ENCODE data around the gene SHMT2. TPM values are rescaled to one million over a fixed set of nuclear protein-coding genes. Genes with fewer than 3 reads are reported as not detected.
"Not testable (repeated sequence)": the region's sequence is repeated elsewhere in the genome, so short reads cannot be mapped to it uniquely, and the experiment has no call there.

Gene SHMT2
- total RNA-seq, 1 experiment from 2014 or later = 421 TPM

DNA sequence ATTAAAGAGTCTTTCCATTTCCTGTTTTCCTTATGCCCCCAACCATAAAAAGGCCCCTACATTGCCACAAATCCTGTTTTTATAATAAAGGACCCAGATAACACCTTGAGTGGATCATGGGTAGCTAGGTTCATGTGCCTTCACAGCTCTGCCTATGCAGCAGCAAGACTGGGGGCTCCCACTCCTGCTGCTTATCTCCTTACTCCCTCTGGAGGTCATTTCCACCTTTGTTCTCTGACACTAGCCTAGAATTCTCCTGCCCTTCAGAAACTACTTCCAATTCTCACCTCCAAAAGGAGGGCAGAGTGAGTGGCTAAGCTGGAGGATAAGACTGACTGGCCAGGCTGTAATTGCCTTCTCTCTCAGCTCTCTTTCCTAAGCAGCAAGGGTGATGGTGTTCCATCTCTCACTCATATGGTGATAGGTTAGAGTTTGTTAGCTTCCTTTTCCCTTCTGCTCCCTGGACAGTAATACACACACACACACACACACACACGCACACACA is 41.5 kb downstream of the SHMT2 start:
- Mint-ChIP-seq H3K4me1 (ENCODE audit: insufficient read depth, unreplicated experiment) (no peaks in the 10 kb centered on the region), H3K36me3 (ENCODE audit: insufficient read depth, unreplicated experiment) (peaks cover 90% of the 10 kb centered on the region), H3K4me3 (ENCODE audit: unreplicated experiment) (no peak overlapping the region), H3K27ac (ENCODE audit: low read depth, unreplicated experiment) (no peak overlapping the region), H3K27me3 (ENCODE audit: insufficient read depth, unreplicated experiment) (no peaks in the 10 kb centered on the region), H3K9me3 (ENCODE audit: unreplicated experiment) (no peaks in the 10 kb centered on the region)
- TF ChIP-seq, protein P1, sequence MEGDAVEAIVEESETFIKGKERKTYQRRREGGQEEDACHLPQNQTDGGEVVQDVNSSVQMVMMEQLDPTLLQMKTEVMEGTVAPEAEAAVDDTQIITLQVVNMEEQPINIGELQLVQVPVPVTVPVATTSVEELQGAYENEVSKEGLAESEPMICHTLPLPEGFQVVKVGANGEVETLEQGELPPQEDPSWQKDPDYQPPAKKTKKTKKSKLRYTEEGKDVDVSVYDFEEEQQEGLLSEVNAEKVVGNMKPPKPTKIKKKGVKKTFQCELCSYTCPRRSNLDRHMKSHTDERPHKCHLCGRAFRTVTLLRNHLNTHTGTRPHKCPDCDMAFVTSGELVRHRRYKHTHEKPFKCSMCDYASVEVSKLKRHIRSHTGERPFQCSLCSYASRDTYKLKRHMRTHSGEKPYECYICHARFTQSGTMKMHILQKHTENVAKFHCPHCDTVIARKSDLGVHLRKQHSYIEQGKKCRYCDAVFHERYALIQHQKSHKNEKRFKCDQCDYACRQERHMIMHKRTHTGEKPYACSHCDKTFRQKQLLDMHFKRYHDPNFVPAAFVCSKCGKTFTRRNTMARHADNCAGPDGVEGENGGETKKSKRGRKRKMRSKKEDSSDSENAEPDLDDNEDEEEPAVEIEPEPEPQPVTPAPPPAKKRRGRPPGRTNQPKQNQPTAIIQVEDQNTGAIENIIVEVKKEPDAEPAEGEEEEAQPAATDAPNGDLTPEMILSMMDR (IDR thresholded peaks at IDR 0.05; ENCODE audit: unreplicated experiment) = no peak
- BruUV-seq (replicated peaks) = no TSS peak
- ChIA-PET CTCF (interaction anchor here (0.5 to 2.0 kb wide), 6 partner anchors 11 to 185 kb away, joined by 3 to 12 read pairs (median 4); partner anchors contain the start of gene INHBE), POLR2A (interaction anchor here (0.6 kb wide), 2 partner anchors 19 to 112 kb away, joined by 3 read pairs; no protein-coding TSS in a partner anchor)
- intact Hi-C loops (cut with micrococcal nuclease) = no loop called here
- DNase-seq (ENCODE audit: unreplicated experiment) = no peak

DNA sequence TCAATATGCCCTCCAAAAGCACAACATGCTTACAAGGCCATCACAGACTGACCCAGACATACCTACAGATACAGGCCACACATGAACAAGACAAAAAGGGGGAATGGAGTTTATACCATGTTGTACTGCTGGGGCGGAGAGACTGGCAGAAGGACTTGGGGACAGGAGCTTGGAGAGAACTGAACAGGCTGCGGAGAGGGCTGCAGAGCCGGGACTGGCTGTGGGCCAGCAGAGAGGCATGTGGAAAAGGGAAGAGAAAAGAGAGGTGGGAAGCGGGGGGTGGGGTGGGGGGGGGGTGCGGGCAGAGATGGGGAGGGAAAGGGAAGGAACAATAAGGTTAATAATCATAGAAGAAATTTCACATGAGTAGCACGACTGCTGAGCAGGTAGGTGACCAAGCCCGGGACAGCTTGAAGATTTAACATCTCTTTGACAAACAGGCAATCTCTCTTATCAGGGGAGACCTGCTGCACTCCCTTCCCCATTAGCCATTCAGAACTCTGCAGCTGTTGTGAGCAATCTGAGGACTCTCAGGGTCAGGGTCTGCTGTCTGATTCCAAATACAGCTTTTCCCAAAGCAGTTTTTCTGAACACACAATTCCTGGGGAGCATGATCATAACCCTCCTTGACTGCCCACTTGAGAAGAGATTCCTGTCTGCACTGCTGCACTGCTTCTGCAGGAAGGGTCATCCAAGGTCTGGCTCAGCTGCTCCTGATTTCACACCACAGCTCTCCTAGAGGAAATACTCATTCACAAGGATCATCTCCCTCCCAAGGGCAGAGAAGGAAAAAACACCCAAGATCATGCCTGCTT is 43.0 kb downstream of the SHMT2 start:
- Mint-ChIP-seq H3K36me3 (ENCODE audit: insufficient read depth, unreplicated experiment) (peaks cover 90% of the 10 kb centered on the region), H3K9me3 (ENCODE audit: unreplicated experiment) (no peaks in the 10 kb centered on the region), H3K27ac (ENCODE audit: low read depth, unreplicated experiment) (no peak overlapping the region), H3K4me1 (ENCODE audit: insufficient read depth, unreplicated experiment) (no peaks in the 10 kb centered on the region), H3K4me3 (ENCODE audit: unreplicated experiment) (no peak overlapping the region), H3K27me3 (ENCODE audit: insufficient read depth, unreplicated experiment) (no peaks in the 10 kb centered on the region)
- no TSS peak for BruUV-seq (replicated peaks)
- intact Hi-C loops (cut with micrococcal nuclease) = no loop called here
- ChIA-PET POLR2A (interaction anchor here (0.7 kb wide), 1 partner anchor 194 kb away, joined by 3 read pairs; the partner anchor contains the start of gene NEMP1), CTCF (interaction anchor here (0.8 to 2.7 kb wide), 3 partner anchors 8 to 181 kb away, joined by 3 to 14 read pairs (median 4); no protein-coding TSS in a partner anchor)
- TF ChIP-seq, protein P1 (IDR thresholded peaks at IDR 0.05; ENCODE audit: unreplicated experiment) = no peak
- no peak for DNase-seq (ENCODE audit: unreplicated experiment)

- DNase-seq (ENCODE audit: unreplicated experiment) = no peak
- intact Hi-C loops (cut with micrococcal nuclease) = no loop called here
- no TSS peak for BruUV-seq (replicated peaks)
- peaks cover 90% of the 10 kb centered on the region for H3K36me3 Mint-ChIP-seq (ENCODE audit: insufficient read depth, unreplicated experiment)
- ChIA-PET POLR2A (interaction anchor here (0.7 kb wide), 1 partner anchor 195 kb away, joined by 3 read pairs; the partner anchor contains the start of gene NEMP1), CTCF (interaction anchor here (0.7 to 2.7 kb wide), 3 partner anchors 9 to 34 kb away, joined by 3 to 14 read pairs (median 3); no protein-coding TSS in a partner anchor)
- TF ChIP-seq, protein P1 (IDR thresholded peaks at IDR 0.05; ENCODE audit: unreplicated experiment) = no peak
- H3K4me3 Mint-ChIP-seq (ENCODE audit: unreplicated experiment) = no peak overlapping the region
- H3K9me3 Mint-ChIP-seq (ENCODE audit: unreplicated experiment) = no peaks in the 10 kb centered on the region
- H3K27me3 Mint-ChIP-seq (ENCODE audit: insufficient read depth, unreplicated experiment) = no peaks in the 10 kb centered on the region
- H3K4me1 Mint-ChIP-seq (ENCODE audit: insufficient read depth, unreplicated experiment) = no peaks in the 10 kb centered on the region
- no peak overlapping the region for H3K27ac Mint-ChIP-seq (ENCODE audit: low read depth, unreplicated experiment)
These were observed 44.0 kb downstream of the SHMT2 start for GRCh38 chr12:57273516-57273915.

DNA sequence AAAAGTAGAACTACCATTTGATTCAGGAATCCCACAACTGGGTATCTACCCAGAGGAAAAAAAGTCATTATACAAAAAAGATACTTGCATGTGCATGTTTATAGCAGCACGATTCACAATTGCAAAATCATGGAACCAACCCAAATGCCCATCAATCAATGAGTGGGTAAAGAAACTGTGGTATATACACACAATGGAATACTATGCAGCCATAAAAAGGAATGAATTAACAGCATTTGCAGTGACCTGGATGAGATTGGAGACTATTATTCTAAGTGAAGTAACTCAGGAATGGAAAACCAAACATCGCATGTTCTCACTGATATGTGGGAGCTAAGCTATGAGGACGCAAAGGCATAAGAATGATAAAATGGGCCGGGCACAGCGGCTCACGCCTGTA is 46.7 kb downstream of the SHMT2 start:
- H3K27me3 Mint-ChIP-seq (ENCODE audit: insufficient read depth, unreplicated experiment); BruUV-seq (replicated peaks); DNase-seq (ENCODE audit: unreplicated experiment); H3K9me3 Mint-ChIP-seq (ENCODE audit: unreplicated experiment); intact Hi-C loops (cut with micrococcal nuclease); H3K27ac Mint-ChIP-seq (ENCODE audit: low read depth, unreplicated experiment); POLR2A ChIA-PET; H3K4me3 Mint-ChIP-seq (ENCODE audit: unreplicated experiment): not testable (repeated sequence)
- Mint-ChIP-seq H3K4me1 (ENCODE audit: insufficient read depth, unreplicated experiment) (peaks cover 14% of the 10 kb centered on the region), H3K36me3 (ENCODE audit: insufficient read depth, unreplicated experiment) (peaks cover 88% of the 10 kb centered on the region)
- CTCF ChIA-PET = interaction anchor here (0.6 to 2.0 kb wide), 9 partner anchors 13 to 1102 kb away, joined by 3 to 9 read pairs (median 3); no protein-coding TSS in a partner anchor
